GM23338 (cell line): ENCODE measurements around the gene EPSTI1.

Experiments used
- CREB1 ChIP-seq: fragments of 250-450 bp; sonication (Bioruptor Pico); IDR thresholded peaks from 2 replicates; pipeline ENCODE4 v1.5.0; 2020; ENCODE audit warnings: low read depth, mild to moderate bottlenecking, moderate library complexity
- CTCF ChIP-seq, 2 experiments: fragments of 200-600 bp in 1 of 2; sonication (generic) in 1 of 2; conservative IDR thresholded peaks; 2 replicates each; pipeline versions ENCODE4 v1.5.1 to v1.6.1; 2016 to 2017; ENCODE audit warnings: antibody characterized with exemption in 2 of 2, low read depth in 2 of 2, mild to moderate bottlenecking in 2 of 2, moderate library complexity in 1 of 2
- EZH2 ChIP-seq: fragments of 200-600 bp; sonication (generic); IDR thresholded peaks from one replicate; pipeline ENCODE4 v1.8.0; 2017; ENCODE audit warnings: antibody characterized with exemption, mild to moderate bottlenecking, low read depth; ENCODE audit not compliant: unreplicated experiment
- EZH2phosphoT487 ChIP-seq: fragments of 200-600 bp; sonication (generic); IDR thresholded peaks from one replicate; pipeline ENCODE4 v1.8.1; 2018; ENCODE audit warnings: antibody characterized with exemption; ENCODE audit not compliant: unreplicated experiment
- JUNB ChIP-seq: IDR thresholded peaks from one replicate; pipeline ENCODE4 v1.6.1; 2016; ENCODE audit warnings: antibody characterized with exemption; ENCODE audit not compliant: unreplicated experiment
- NANOG ChIP-seq: IDR thresholded peaks from 2 replicates; pipeline ENCODE4 v1.6.1; 2016; ENCODE audit warnings: antibody characterized with exemption, borderline replicate concordance
- POLR2AphosphoS5 ChIP-seq: IDR thresholded peaks from 2 replicates; pipeline ENCODE4 v1.6.1; 2016; ENCODE audit warnings: antibody characterized with exemption, low read depth
- REST ChIP-seq: IDR thresholded peaks from one replicate; pipeline ENCODE4 v1.6.1; 2018; ENCODE audit warnings: antibody characterized with exemption; ENCODE audit not compliant: unreplicated experiment
- ZNF331 ChIP-seq: fragments of 250-450 bp; sonication (Bioruptor Pico); IDR thresholded peaks from 2 replicates; pipeline ENCODE4 v1.5.0; 2020; ENCODE audit warnings: low read depth, mild to moderate bottlenecking, moderate library complexity
- ZNF462 ChIP-seq: fragments of 250-450 bp; sonication (Bioruptor Pico); IDR thresholded peaks from 2 replicates; pipeline ENCODE4 v1.5.0; 2020; ENCODE audit warnings: mild to moderate bottlenecking, moderate library complexity

DNA sequence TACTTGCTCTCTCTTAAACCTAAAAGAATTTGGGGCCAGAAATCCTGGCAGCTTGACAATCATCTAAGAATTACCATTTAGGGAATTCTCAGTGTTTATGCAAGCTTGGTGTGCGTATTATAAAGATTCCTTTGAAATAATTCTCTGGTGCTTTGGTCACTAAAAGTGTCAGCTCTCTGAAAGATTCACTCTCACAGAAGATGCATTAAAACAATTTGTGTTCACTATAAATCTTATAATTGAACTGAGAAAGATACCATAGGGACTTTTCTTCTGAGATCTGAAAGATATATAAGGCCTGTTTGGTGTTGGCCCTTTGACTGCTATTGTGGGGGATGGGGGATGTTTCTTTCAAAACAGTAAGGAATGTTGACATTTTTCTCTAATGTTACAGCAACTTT lies 27.3 kb downstream of the EPSTI1 start:
- TF ChIP-seq ZNF331 (CRISPR knock-in tag) (no peak), REST (no peak), CTCF (conservative IDR thresholded peaks at IDR 0.05; ENCODE audit: low read depth in 2 of 2) (no peak), CREB1 (CRISPR knock-in tag) (no peak), EZH2 (no peak), EZH2phosphoT487 (no peak), POLR2AphosphoS5 (no peak), NANOG (no peak), JUNB (no peak), ZNF462 (CRISPR knock-in tag) (no peak)
